ENCODE measurements around the gene FCGBP.

- TF ChIP-seq CTCF (IDR thresholded peaks at IDR 0.05) (no peak), POLR2A (IDR thresholded peaks at IDR 0.05) (no peak)
Observed at GRCh38 chr19:39908803-39909202, 25.6 kb downstream of the FCGBP start.
